H1 (cell line): ENCODE results near the gene CX3CR1. TPM values are rescaled to one million over a fixed set of nuclear protein-coding genes. Genes with fewer than 3 reads are reported as not detected.
"Not testable (repeated sequence)": the region's sequence is repeated elsewhere in the genome, so short reads cannot be mapped to it uniquely, and the experiment has no call there.

Experiments
- CTCF ChIA-PET: fragments of 300-600 bp; sonication (Branson Sonifier 250); formaldehyde crosslinking; loops from one replicate; lab custom pipeline; 2021; ENCODE audit not compliant: partially characterized antibody; lab: Charles Lee
- POLR2A ChIA-PET: fragments of 300-600 bp; sonication (Branson Sonifier 250); formaldehyde crosslinking; loops from one replicate; lab custom pipeline; 2021; ENCODE audit warnings: inconsistent platforms; ENCODE audit not compliant: partially characterized antibody; lab: Charles Lee
- DNase-seq, 2 experiments: peaks; one replicate each; pipeline versions ENCODE4 v3.0.0 to v3.0.0-alpha.2; 2010 to 2022; ENCODE audit warnings: low spot score in 2 of 2, low read depth in 1 of 2, mixed read lengths in 1 of 2
- FAIRE-seq: peaks from 2 replicates; lab custom pipeline; 2011; peaks lifted over from hg19 to GRCh38; lab: Jason Lieb, UNC
- H2AFZ ChIP-seq: 2 replicates; pipeline ENCODE4 v1.8.1; 2012; ENCODE audit warnings: low read length, inconsistent platforms
- H2AK5ac ChIP-seq: 2 replicates; pipeline ENCODE4 v1.6.1; 2013; ENCODE audit warnings: low read depth, low read length
- H2BK120ac ChIP-seq: replicated peaks from 2 replicates; pipeline ENCODE3; 2013; ENCODE audit warnings: low read depth, low read length, inconsistent platforms
- H2BK12ac ChIP-seq: 2 replicates; pipeline ENCODE4 v1.6.1; 2013; ENCODE audit warnings: low read depth, low read length
- H2BK15ac ChIP-seq: 2 replicates; pipeline ENCODE4 v1.6.1; 2013; ENCODE audit warnings: low read length
- H2BK20ac ChIP-seq: 2 replicates; pipeline ENCODE4 v1.6.1; 2013; ENCODE audit warnings: low read length
- H2BK5ac ChIP-seq: 2 replicates; pipeline ENCODE4 v1.6.1; 2013; ENCODE audit warnings: low read depth, low read length
- H3K14ac ChIP-seq: 2 replicates; pipeline ENCODE4 v1.6.1; 2013; ENCODE audit warnings: inconsistent platforms; ENCODE audit not compliant: insufficient read length
- H3K18ac ChIP-seq: 2 replicates; pipeline ENCODE4 v1.6.1; 2013; ENCODE audit warnings: low read length; ENCODE audit errors: extremely low read depth
- H3K23ac ChIP-seq: 2 replicates; pipeline ENCODE4 v1.6.1; 2013; ENCODE audit warnings: inconsistent platforms; ENCODE audit not compliant: insufficient read length
- H3K23me2 ChIP-seq: 2 replicates; pipeline ENCODE4 v1.6.1; 2013; ENCODE audit warnings: low read depth, low read length
- H3K27ac ChIP-seq: 2 replicates; pipeline ENCODE4 v1.6.1; 2011; ENCODE audit warnings: low read depth, low read length, inconsistent platforms
- H3K27me3 ChIP-seq, 4 experiments: replicated peaks in 1 of 4; 1 replicate in 1 of 4; 2 replicates in 3 of 4; pipeline versions ENCODE4 v1.6.1 to v1.8.1; 2011 to 2013; ENCODE audit warnings: low read length in 3 of 4, mild to moderate bottlenecking in 3 of 4, inconsistent platforms in 2 of 4, mixed read lengths in 2 of 4, moderate library complexity in 1 of 4; ENCODE audit not compliant: control insufficient read depth in 3 of 4, insufficient read depth in 3 of 4; ENCODE audit errors: extremely low read depth in 1 of 4
- H3K36me3 ChIP-seq, 4 experiments: 2 replicates each; pipeline versions ENCODE4 v1.6.1 to v1.8.1; 2011 to 2013; ENCODE audit warnings: mild to moderate bottlenecking in 4 of 4, low read length in 3 of 4, moderate library complexity in 2 of 4, control low read depth in 1 of 4, inconsistent platforms in 1 of 4; ENCODE audit not compliant: insufficient read depth in 4 of 4, control insufficient read depth in 2 of 4
- H3K4ac ChIP-seq: replicated peaks from 2 replicates; pipeline ENCODE3; 2013; ENCODE audit warnings: low read length, low read depth, mixed read lengths, inconsistent platforms; ENCODE audit not compliant: insufficient read length
- H3K4me1 ChIP-seq, 4 experiments: replicated peaks in 1 of 4; 1 replicate in 1 of 4; 2 replicates in 3 of 4; pipeline versions ENCODE4 v1.6.1 to v1.8.1; 2011 to 2013; ENCODE audit warnings: low read length in 3 of 4, inconsistent platforms in 2 of 4, mixed read lengths in 1 of 4; ENCODE audit not compliant: insufficient read depth in 4 of 4, control insufficient read depth in 3 of 4
- H3K4me2 ChIP-seq, 2 experiments: 2 replicates each; pipeline versions ENCODE4 v1.6.1 to v1.8.1; 2011 to 2013; ENCODE audit warnings: low read depth in 2 of 2, low read length in 2 of 2, control low read depth in 1 of 2, inconsistent platforms in 1 of 2, mild to moderate bottlenecking in 1 of 2; ENCODE audit not compliant: insufficient read depth in 1 of 2
- H3K4me3 ChIP-seq, 4 experiments: fragments of 200-600, 300-600 bp in 1 of 4; sonication (generic), shearing (Covaris generic), sonication (Bioruptor Twin) in 1 of 4; 2 replicates each; pipeline versions ENCODE4 v1.5.1 to v1.8.1; 2011 to 2016; ENCODE audit warnings: low read length in 4 of 4, low read depth in 3 of 4, control low read depth in 2 of 4, inconsistent platforms in 2 of 4, mild to moderate bottlenecking in 2 of 4, mixed read lengths in 1 of 4, moderate library complexity in 1 of 4; ENCODE audit not compliant: insufficient read depth in 2 of 4; ENCODE audit errors: extremely low read depth in 1 of 4
- H3K56ac ChIP-seq: replicated peaks from 2 replicates; pipeline ENCODE3; 2013; ENCODE audit warnings: low read depth, mild to moderate bottlenecking, mixed read lengths, low read length, inconsistent platforms; ENCODE audit not compliant: insufficient read length
- H3K79me1 ChIP-seq: 2 replicates; pipeline ENCODE4 v1.6.1; 2013; ENCODE audit warnings: low read depth, low read length, control low read depth
- H3K79me2 ChIP-seq, 2 experiments: 2 replicates each; pipeline versions ENCODE4 v1.6.1 to v1.8.1; 2012 to 2013; ENCODE audit warnings: low read length in 2 of 2, mild to moderate bottlenecking in 2 of 2, inconsistent platforms in 1 of 2; ENCODE audit not compliant: insufficient read depth in 2 of 2, control insufficient read depth in 1 of 2
- H3K9ac ChIP-seq, 4 experiments: replicated peaks in 1 of 4; 1 replicate in 1 of 4; 2 replicates in 3 of 4; pipeline versions ENCODE4 v1.6.1 to v1.8.1; 2011 to 2013; ENCODE audit warnings: low read depth in 3 of 4, low read length in 3 of 4, control low read depth in 2 of 4, mild to moderate bottlenecking in 2 of 4, moderate library complexity in 2 of 4, inconsistent platforms in 1 of 4; ENCODE audit errors: extremely low read depth in 1 of 4
- H3K9me3 ChIP-seq, 2 experiments: 2 replicates each; pipeline versions ENCODE4 v1.6.1 to v1.8.1; 2012 to 2013; ENCODE audit warnings: mild to moderate bottlenecking in 2 of 2, moderate library complexity in 2 of 2, control low read depth in 1 of 2, inconsistent platforms in 1 of 2, low read depth in 1 of 2, low read length in 1 of 2, mixed read lengths in 1 of 2; ENCODE audit not compliant: insufficient read depth in 2 of 2
- H4K20me1 ChIP-seq, 2 experiments: replicated peaks in 1 of 2; 2 replicates each; pipeline versions ENCODE3 to v1.8.1; 2011 to 2013; ENCODE audit warnings: inconsistent platforms in 2 of 2, low read length in 2 of 2, mild to moderate bottlenecking in 1 of 2; ENCODE audit not compliant: insufficient read depth in 2 of 2, control insufficient read depth in 1 of 2
- H4K5ac ChIP-seq: 2 replicates; pipeline ENCODE4 v1.6.1; 2013; ENCODE audit warnings: low read length, low read depth, mixed read lengths, inconsistent platforms; ENCODE audit not compliant: insufficient read length
- H4K8ac ChIP-seq: 2 replicates; pipeline ENCODE4 v1.8.0; 2013; ENCODE audit warnings: mild to moderate bottlenecking, moderate library complexity, low read length, inconsistent platforms; ENCODE audit not compliant: insufficient read depth; ENCODE audit errors: extremely low read depth
- H4K91ac ChIP-seq: replicated peaks from 2 replicates; pipeline ENCODE3; 2013; ENCODE audit warnings: low read length, mixed read lengths, inconsistent platforms; ENCODE audit not compliant: insufficient read length
- WGBS, 2 experiments: shearing (Covaris generic) in 1 of 2; methylation state at CpG; one replicate each; pipeline versions ENCODE4 v1.1.6 to v1.1.7; 2013 to 2015; ENCODE audit warnings: low lambda C conversion rate in 2 of 2, mixed read lengths in 2 of 2, inconsistent platforms in 1 of 2, low coverage in 1 of 2, missing lambda C conversion rate in 1 of 2; ENCODE audit not compliant: insufficient replicate concordance in 2 of 2, insufficient coverage in 1 of 2, insufficient read length in 1 of 2; ENCODE audit errors: extremely low coverage in 1 of 2, missing lambda C conversion rate in 1 of 2; 5-methylcytosine and 5-hydroxymethylcytosine counted together
- polyA plus RNA-seq, 7 experiments: library from polyadenylated mRNA; depleted of rRNA in 3 of 7; stranded (reverse) in 5 of 7; unstranded in 2 of 7; fragments of >200 nt in 5 of 7; fragments of 200-250 nt in 2 of 7; gene quantifications; 1 replicate in 5 of 7; 2 replicates in 1 of 7; 4 replicates in 1 of 7; pipeline versions ENCODE4 v1.2.1 to v1.2.3, GENCODE V29; 2011 to 2013; ENCODE audit warnings: missing spikeins in 2 of 7, mixed read lengths in 2 of 7
- total RNA-seq: library from RNA; stranded (reverse); fragmentation: NEBNext Ultra II Directional; extraction: Animal tissue kit (Norgen Biotek cat#: 25700); gene quantifications from 2 replicates; pipeline ENCODE4 v1.2.1, GENCODE V29; 2021

CX3CR1 gene
- total and polyA plus RNA-seq, 2 of the 8 experiments (the other 6 are each of a cell fraction or from before 2014, with no cell fraction given): 0.08 TPM; not detected in 1

GRCh38 chr3:39227596-39227995 is 52.2 kb downstream of the CX3CR1 start:
- H3K4ac ChIP-seq, H3K18ac ChIP-seq, H4K91ac ChIP-seq, H2AK5ac ChIP-seq, H3K36me3 ChIP-seq, DNase-seq, H2BK20ac ChIP-seq, H2BK120ac ChIP-seq, FAIRE-seq, H3K79me1 ChIP-seq, H3K56ac ChIP-seq, H2BK12ac ChIP-seq, H2BK15ac ChIP-seq, H2BK5ac ChIP-seq, H3K4me1 ChIP-seq, H3K23me2 ChIP-seq, H3K27me3 ChIP-seq, H3K4me3 ChIP-seq, H4K8ac ChIP-seq, POLR2A ChIA-PET, H3K14ac ChIP-seq, H3K9ac ChIP-seq, H3K9me3 ChIP-seq, H4K20me1 ChIP-seq, H4K5ac ChIP-seq, CTCF ChIA-PET, H2AFZ ChIP-seq, H3K23ac ChIP-seq, H3K27ac ChIP-seq, H3K4me2 ChIP-seq, H3K79me2 ChIP-seq: not testable (repeated sequence)
- 100% methylated on average over 1 of the region's 32 CpGs; no CpG with 5 or more reads in 1 of the 2 experiments for WGBS, 2 experiments
